SU-DHL-6 (cell line): Measurements from ENCODE around the gene CNR1.

ENCODE experiments used
- CTCF ChIP-seq: fragments of 200-600 bp; sonication (generic); IDR thresholded peaks from one replicate; pipeline ENCODE4 v1.5.1; 2017; ENCODE audit warnings: antibody characterized with exemption, mild to moderate bottlenecking, low read length, moderate library complexity; ENCODE audit not compliant: insufficient read depth, poor library complexity, severe bottlenecking
- EZH2phosphoT487 ChIP-seq: fragments of 200-600 bp; sonication (generic), shearing (Covaris generic); conservative IDR thresholded peaks from 2 replicates; pipeline ENCODE4 v1.6.1; 2018; ENCODE audit warnings: mild to moderate bottlenecking, antibody characterized with exemption, low read length, moderate library complexity, mixed read lengths

- no peak for TF ChIP-seq EZH2phosphoT487
- no peak for TF ChIP-seq CTCF
Observed at GRCh38 chr6:88163616-88164015, 2.5 kb downstream of the CNR1 start.
